ENCODE measurements around the gene SELENOO.

GRCh38 chr22:50175921-50176849 is 24.6 kb upstream of the SELENOO start:
- TF ChIP-seq CTCF (IDR thresholded peaks at IDR 0.05) (no peak), POLR2A (IDR thresholded peaks at IDR 0.05) (no peak)
